SK-N-SH (cell line): Measurements from ENCODE around the gene LSM4. TPM values are rescaled to one million over a fixed set of nuclear protein-coding genes. Genes with fewer than 3 reads are reported as not detected.

ENCODE experiments used
- CTCF ChIA-PET: fragments of 300-600, 350-600 bp; formaldehyde crosslinking; extraction: SDS; loops from one replicate; lab custom pipeline; 2021; lab: Yijun Ruan, JAX
- POLR2A ChIA-PET: fragments of 350-600 bp; sonication (Branson Sonifier 250); formaldehyde crosslinking; extraction: SDS; loops from one replicate; lab custom pipeline; 2020; ENCODE audit warnings: antibody characterized with exemption, inconsistent platforms; lab: Yijun Ruan, JAX
- DNase-seq: peaks from one replicate; pipeline ENCODE4 v3.0.0; 2012
- H2AFZ ChIP-seq: fragments of 200-600 bp; sonication (generic); 2 replicates; pipeline ENCODE4 v1.8.1; 2016; ENCODE audit warnings: antibody characterized with exemption, mild to moderate bottlenecking, low read depth
- H3F3A ChIP-seq: fragments of 200-600 bp; sonication (generic); replicated peaks from 2 replicates; pipeline ENCODE3; 2016; ENCODE audit warnings: antibody characterized with exemption, mild to moderate bottlenecking; ENCODE audit not compliant: insufficient read depth
- H3K27ac ChIP-seq, 2 experiments: fragments of 200-500 bp in 1 of 2; fragments of 200-600 bp in 1 of 2; sonication (Bioruptor generic) in 1 of 2; sonication (generic), shearing (Covaris generic) in 1 of 2; 2 replicates each; pipeline versions ENCODE4 v1.5.1 to v1.6.1; 2014 to 2016; ENCODE audit warnings: low read depth in 2 of 2, inconsistent platforms in 1 of 2, low read length in 1 of 2, mild to moderate bottlenecking in 1 of 2, mixed read lengths in 1 of 2
- H3K27me3 ChIP-seq: fragments of 200-600 bp; sonication (generic), shearing (Covaris generic); 2 replicates; pipeline ENCODE4 v1.6.1; 2016; ENCODE audit warnings: mixed run types; ENCODE audit not compliant: insufficient read depth
- H3K36me3 ChIP-seq, 2 experiments: fragments of 200-500 bp in 1 of 2; fragments of 200-600 bp in 1 of 2; sonication (Bioruptor generic) in 1 of 2; sonication (generic) in 1 of 2; replicated peaks in 1 of 2; 2 replicates each; pipeline versions ENCODE3 to v1.5.1; 2014 to 2016; ENCODE audit warnings: low read length in 1 of 2, mild to moderate bottlenecking in 1 of 2; ENCODE audit not compliant: insufficient read depth in 2 of 2, control insufficient read depth in 1 of 2
- H3K4me1 ChIP-seq, 2 experiments: fragments of 200-500 bp in 1 of 2; fragments of 200-600 bp in 1 of 2; sonication (Bioruptor generic) in 1 of 2; sonication (generic), shearing (Covaris generic) in 1 of 2; 2 replicates each; pipeline versions ENCODE4 v1.5.1 to v1.6.1; 2014 to 2016; ENCODE audit warnings: low read depth in 1 of 2, low read length in 1 of 2, mixed run types in 1 of 2; ENCODE audit not compliant: insufficient read depth in 2 of 2, control insufficient read depth in 1 of 2
- H3K4me2 ChIP-seq: fragments of 200-600 bp; sonication (generic), shearing (Covaris generic); 2 replicates; pipeline ENCODE4 v1.6.1; 2017; ENCODE audit warnings: mixed run types
- H3K4me3 ChIP-seq, 2 experiments: fragments of 200-500 bp in 1 of 2; fragments of 200-600 bp in 1 of 2; sonication (Bioruptor generic) in 1 of 2; sonication (generic), shearing (Covaris generic) in 1 of 2; 2 replicates each; pipeline versions ENCODE4 v1.5.1 to v1.8.1; 2014 to 2016; ENCODE audit warnings: low read depth in 2 of 2, inconsistent platforms in 1 of 2, low read length in 1 of 2, mild to moderate bottlenecking in 1 of 2, mixed read lengths in 1 of 2, moderate library complexity in 1 of 2
- H3K79me2 ChIP-seq: fragments of 200-600 bp; sonication (generic); 2 replicates; pipeline ENCODE4 v1.8.1; 2017; ENCODE audit warnings: mild to moderate bottlenecking; ENCODE audit not compliant: insufficient read depth
- H3K9ac ChIP-seq: fragments of 200-600 bp; sonication (generic); 2 replicates; pipeline ENCODE4 v1.6.1; 2017; ENCODE audit warnings: mixed run types
- H3K9me2 ChIP-seq: fragments of 200-600 bp; sonication (generic); 2 replicates; pipeline ENCODE4 v1.6.1; 2017; ENCODE audit warnings: mixed run types
- H3K9me3 ChIP-seq: fragments of 200-600 bp; sonication (generic); 2 replicates; pipeline ENCODE4 v1.6.1; 2017; ENCODE audit warnings: mixed run types, mild to moderate bottlenecking, moderate library complexity
- H4K20me1 ChIP-seq: fragments of 200-600 bp; sonication (generic); 2 replicates; pipeline ENCODE4 v1.6.1; 2017; ENCODE audit warnings: mild to moderate bottlenecking, mixed run types; ENCODE audit not compliant: insufficient read depth
- ELF1 ChIP-seq: IDR thresholded peaks from 2 replicates; pipeline ENCODE4 v1.4.0; 2012
- EZH2phosphoT487 ChIP-seq: fragments of 200-600 bp; sonication (generic); IDR thresholded peaks from 2 replicates; pipeline ENCODE4 v1.6.1; 2017; ENCODE audit warnings: low read depth, mixed run types, mild to moderate bottlenecking, antibody characterized with exemption, moderate library complexity, borderline replicate concordance
- FOXM1 ChIP-seq: IDR thresholded peaks from 2 replicates; pipeline ENCODE4 v1.4.0; 2012; ENCODE audit warnings: low read depth, mild to moderate bottlenecking
- GATA2 ChIP-seq: sonication (generic); formaldehyde crosslinking; IDR thresholded peaks from 2 replicates; pipeline ENCODE4 v1.5.0; 2020; ENCODE audit warnings: mild to moderate bottlenecking, missing genetic modification reagents
- NRF1 ChIP-seq: IDR thresholded peaks from 2 replicates; pipeline ENCODE4 v1.6.1; 2012; ENCODE audit warnings: low read depth, mild to moderate bottlenecking, low read length
- POLR2AphosphoS5 ChIP-seq: IDR thresholded peaks from 2 replicates; pipeline ENCODE4 v1.6.1; 2012; ENCODE audit warnings: low read depth, low read length
- SMC3 ChIP-seq: IDR thresholded peaks from 2 replicates; pipeline ENCODE4 v1.6.1; 2012; ENCODE audit warnings: low read depth, low read length, improper control_type of control experiment
- TCF12 ChIP-seq: IDR thresholded peaks from 2 replicates; pipeline ENCODE4 v1.4.0; 2012
- YY1 ChIP-seq: IDR thresholded peaks from 2 replicates; pipeline ENCODE4 v1.4.0; 2012; ENCODE audit warnings: low read depth, mild to moderate bottlenecking
- WGBS: methylation state at CpG from one replicate; pipeline ENCODE4 v1.1.6; 2017; ENCODE audit warnings: low lambda C conversion rate; 5-methylcytosine and 5-hydroxymethylcytosine counted together
- polyA plus RNA-seq, 3 experiments: library from polyadenylated mRNA; depleted of rRNA; stranded (reverse); fragments of >200 nt; gene quantifications; 2 replicates each; pipeline ENCODE4 v1.2.3, GENCODE V29; 2012
- TF ChIP-seq, protein P1 (sequence below): IDR thresholded peaks from 2 replicates; pipeline ENCODE4 v1.4.0; 2012; ENCODE audit warnings: low read depth
- TF ChIP-seq, protein P2 (sequence below): IDR thresholded peaks from 2 replicates; pipeline ENCODE4 v1.4.0; 2012; ENCODE audit warnings: low read depth, borderline replicate concordance

LSM4 gene
- polyA plus RNA-seq, 1 of the 3 experiments (the other 2 are of a cell fraction) = 277 TPM

GRCh38 chr19:18266771-18267686 lies 55.8 kb downstream of the LSM4 start:
- Histone ChIP-seq H3K36me3 (peaks cover 6 to 26% of the 10 kb centered on the region in 2 experiments), H3K4me3 (no peak overlapping the region), H3K4me2 (no peak overlapping the region), H4K20me1 (peaks cover 21% of the 10 kb centered on the region; the same call in 1 of the 2 replicates), H3K27ac (no peak overlapping the region), H3K79me2 (no peaks in the 10 kb centered on the region), H3K9ac (no peak overlapping the region), H3F3A (peaks cover 6% of the 10 kb centered on the region), H3K9me3 (no peaks in the 10 kb centered on the region), H3K9me2 (no peaks in the 10 kb centered on the region), H3K4me1 (no peaks in the 10 kb centered on the region), H3K27me3 (no peaks in the 10 kb centered on the region), H2AFZ (no peak overlapping the region)
- POLR2A ChIA-PET = no interaction called here
- WGBS = 92% methylated on average over 33 of the region's 42 CpGs
- no peak for DNase-seq
- TF ChIP-seq TCF12 (no peak), FOXM1 (no peak), GATA2 (CRISPR knock-in tag) (no peak), NRF1 (no peak), EZH2phosphoT487 (no peak)
- TF ChIP-seq, protein P1, sequence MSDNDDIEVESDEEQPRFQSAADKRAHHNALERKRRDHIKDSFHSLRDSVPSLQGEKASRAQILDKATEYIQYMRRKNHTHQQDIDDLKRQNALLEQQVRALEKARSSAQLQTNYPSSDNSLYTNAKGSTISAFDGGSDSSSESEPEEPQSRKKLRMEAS = no peak
- TF ChIP-seq, protein P2, sequence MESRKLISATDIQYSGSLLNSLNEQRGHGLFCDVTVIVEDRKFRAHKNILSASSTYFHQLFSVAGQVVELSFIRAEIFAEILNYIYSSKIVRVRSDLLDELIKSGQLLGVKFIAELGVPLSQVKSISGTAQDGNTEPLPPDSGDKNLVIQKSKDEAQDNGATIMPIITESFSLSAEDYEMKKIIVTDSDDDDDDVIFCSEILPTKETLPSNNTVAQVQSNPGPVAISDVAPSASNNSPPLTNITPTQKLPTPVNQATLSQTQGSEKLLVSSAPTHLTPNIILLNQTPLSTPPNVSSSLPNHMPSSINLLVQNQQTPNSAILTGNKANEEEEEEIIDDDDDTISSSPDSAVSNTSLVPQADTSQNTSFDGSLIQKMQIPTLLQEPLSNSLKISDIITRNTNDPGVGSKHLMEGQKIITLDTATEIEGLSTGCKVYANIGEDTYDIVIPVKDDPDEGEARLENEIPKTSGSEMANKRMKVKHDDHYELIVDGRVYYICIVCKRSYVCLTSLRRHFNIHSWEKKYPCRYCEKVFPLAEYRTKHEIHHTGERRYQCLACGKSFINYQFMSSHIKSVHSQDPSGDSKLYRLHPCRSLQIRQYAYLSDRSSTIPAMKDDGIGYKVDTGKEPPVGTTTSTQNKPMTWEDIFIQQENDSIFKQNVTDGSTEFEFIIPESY = no peak
- CTCF ChIA-PET = interaction anchor here (1.0 to 6.2 kb wide), 2 partner anchors 12 to 14 kb away, joined by 3 to 56 read pairs; a partner anchor contains a TSS

DNA sequence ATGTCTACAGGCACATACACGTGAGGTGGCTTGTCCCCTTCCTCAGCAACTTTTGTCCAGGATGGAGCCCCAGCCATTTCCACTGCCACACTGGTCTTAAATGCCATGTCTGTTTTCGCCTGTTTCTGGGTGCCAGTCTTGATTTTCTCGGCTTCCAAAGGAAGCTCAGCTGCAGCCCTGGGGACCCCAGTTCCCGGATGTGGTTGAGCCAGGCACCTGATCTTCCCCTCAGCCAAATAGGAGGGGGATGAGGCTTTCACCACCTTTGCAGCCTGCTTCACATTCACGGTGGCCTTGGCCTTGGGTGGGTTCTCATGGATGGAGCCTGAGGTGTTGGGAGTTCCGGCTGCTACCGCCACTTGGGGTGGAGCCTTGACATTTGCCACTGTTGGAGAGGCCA lies 57.3 kb downstream of the LSM4 start:
- ChIA-PET POLR2A (interaction anchor here (0.9 kb wide), 1 partner anchor 11 kb away, joined by 4 read pairs; no protein-coding TSS in a partner anchor), CTCF (interaction anchor here (1.5 to 2.2 kb wide), 2 partner anchors 14 kb away, joined by 4 to 12 read pairs; no protein-coding TSS in a partner anchor)
- WGBS = 76% methylated on average over 5 of the region's 7 CpGs

More for the DNA sequence above, 57.3 kb downstream of the LSM4 start:
- H3K9ac ChIP-seq = no peak overlapping the region
- H3K27ac ChIP-seq = no peak overlapping the region
- no peaks in the 10 kb centered on the region for H3K4me1 ChIP-seq
- H3K4me2 ChIP-seq = no peak overlapping the region
- peaks cover 3% of the 10 kb centered on the region for H3F3A ChIP-seq
- no peak for TF ChIP-seq ELF1
- TF ChIP-seq YY1 = no peak
- TF ChIP-seq SMC3 = no peak
- no peak for TF ChIP-seq POLR2AphosphoS5
- H3K27me3 ChIP-seq = no peaks in the 10 kb centered on the region
- H3K36me3 ChIP-seq = peaks cover 6 to 26% of the 10 kb centered on the region in 2 experiments
- DNase-seq = no peak
- H3K79me2 ChIP-seq = no peaks in the 10 kb centered on the region
- H4K20me1 ChIP-seq = peaks cover 11% of the 10 kb centered on the region; the same call in 1 of the 2 replicates
- H3K9me3 ChIP-seq = no peaks in the 10 kb centered on the region
- H3K9me2 ChIP-seq = no peaks in the 10 kb centered on the region
- H2AFZ ChIP-seq = no peak overlapping the region
- H3K4me3 ChIP-seq = no peak overlapping the region
